Stimulated activated CD8-positive, alpha-beta memory T cell treated with anti-CD3 and anti-CD28 coated beads, Interleukin-7, amount 100 ng/mL, for 24 hours (primary cell): Measurements from ENCODE around the gene RNF111.
A peak's percentile ranks its signal among the peaks of the same experiment; 100 is the strongest.

ENCODE experiments used
- DNase-seq: peaks from one replicate; pipeline ENCODE4 v3.0.0-alpha.2; 2020; ENCODE audit warnings: low read depth

The RNF111 gene

GRCh38 chr15:58987491-58988005 lies at the start of gene RNF111:
Gene RNF111, plus strand, starts transcription at chr15:58987663. Its CDS starts 43,160 bp downstream, at chr15:59030823.
- peak; percentile 85 for DNase-seq

GRCh38 chr15:58947179-58947578 lies 40.3 kb upstream of the RNF111 start:
- DNase-seq: no peak

GRCh38 chr15:58951388-58952007 lies 36.0 kb upstream of the RNF111 start:
- DNase-seq: no peak

- DNase-seq: no peak
Measured at GRCh38 chr15:58952751-58953150, 34.7 kb upstream of the RNF111 start.

GRCh38 chr15:58957101-58957973 lies 30.1 kb upstream of the RNF111 start:
- no peak for DNase-seq

- DNase-seq: no peak
Measured at GRCh38 chr15:58958811-58959210, 28.7 kb upstream of the RNF111 start.

DNA sequence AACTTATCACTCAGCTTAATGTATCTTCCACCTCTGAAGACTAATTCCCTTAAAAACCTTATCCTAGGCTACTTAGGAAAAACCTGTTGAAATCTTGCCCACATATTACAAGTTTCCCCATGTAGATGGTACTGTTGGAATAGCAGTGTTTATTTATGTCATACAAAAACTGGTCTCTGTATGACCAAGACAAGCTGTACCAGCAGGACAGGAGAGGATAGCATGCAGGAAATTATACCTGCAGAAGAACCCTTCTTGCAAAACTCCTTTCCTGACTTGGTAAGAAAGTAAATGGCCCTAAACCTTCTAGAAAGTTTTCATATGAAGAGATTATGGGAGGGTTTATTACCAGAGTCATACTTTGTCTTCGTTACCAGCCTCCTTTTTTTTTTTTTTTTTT lies 25.3 kb upstream of the RNF111 start:
- DNase-seq: no peak

DNA sequence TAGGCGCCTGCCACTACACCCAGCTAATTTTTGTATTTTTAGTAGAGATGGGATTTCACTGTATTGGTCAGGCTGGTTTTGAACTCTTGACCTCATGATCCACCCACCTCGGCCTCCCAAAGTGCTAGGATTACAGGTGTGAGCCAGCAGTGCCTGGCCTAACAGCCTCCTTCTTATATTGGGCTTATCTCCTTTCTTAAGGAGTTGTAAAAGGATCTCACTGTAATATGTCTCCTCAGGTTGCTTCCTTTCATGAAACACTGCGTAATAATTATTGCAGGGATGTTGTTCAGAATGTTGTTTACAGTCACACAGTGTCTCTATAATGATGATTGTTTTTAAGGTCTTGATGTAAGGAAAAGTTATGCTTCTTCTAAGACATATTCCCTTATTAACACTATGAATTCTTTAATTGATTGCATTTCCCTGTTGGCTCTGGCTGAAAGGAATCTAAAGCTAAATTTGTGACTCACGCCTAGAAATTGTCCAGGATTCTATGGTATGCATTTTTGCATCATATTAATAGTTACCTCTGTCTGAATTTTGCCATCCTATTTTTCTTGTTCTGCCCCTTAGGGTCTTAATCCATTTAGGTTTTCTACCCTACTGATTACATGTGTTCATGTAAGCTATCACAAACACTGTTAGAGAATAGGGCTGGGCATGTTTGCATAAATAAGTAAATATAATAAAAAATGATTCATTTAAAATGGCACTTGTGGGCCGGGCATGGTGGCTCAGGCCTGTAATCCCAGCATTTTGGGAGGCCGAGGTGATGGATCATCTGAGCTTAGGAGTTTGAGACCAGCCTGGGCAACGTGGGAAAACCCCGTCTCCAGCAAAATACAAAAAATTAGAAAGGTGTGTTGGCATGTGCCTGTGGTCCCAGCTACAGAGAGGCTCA lies 24.5 kb upstream of the RNF111 start:
- DNase-seq: no peak

- no peak for DNase-seq
Measured at GRCh38 chr15:58966698-58967097, 20.8 kb upstream of the RNF111 start.

DNA sequence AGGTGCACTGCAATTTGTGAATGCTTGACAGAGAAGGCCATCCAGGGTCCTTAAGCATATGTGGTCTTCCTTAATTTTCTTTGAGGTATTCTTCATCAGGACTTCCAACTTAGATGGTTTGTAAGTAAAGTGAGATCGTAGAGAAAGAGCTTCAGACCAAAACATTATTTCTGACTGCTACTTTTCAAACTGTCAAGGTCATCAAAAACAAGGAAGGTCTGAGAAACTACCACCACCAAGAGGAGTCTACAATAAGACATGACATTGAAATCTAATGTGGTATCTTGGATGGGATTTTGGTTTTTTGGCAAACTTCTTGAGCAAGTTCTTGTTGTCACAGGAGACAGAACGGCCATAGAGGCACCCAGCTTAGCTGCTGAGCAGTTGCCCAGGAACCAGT lies 20.0 kb upstream of the RNF111 start:
- DNase-seq: no peak

DNA sequence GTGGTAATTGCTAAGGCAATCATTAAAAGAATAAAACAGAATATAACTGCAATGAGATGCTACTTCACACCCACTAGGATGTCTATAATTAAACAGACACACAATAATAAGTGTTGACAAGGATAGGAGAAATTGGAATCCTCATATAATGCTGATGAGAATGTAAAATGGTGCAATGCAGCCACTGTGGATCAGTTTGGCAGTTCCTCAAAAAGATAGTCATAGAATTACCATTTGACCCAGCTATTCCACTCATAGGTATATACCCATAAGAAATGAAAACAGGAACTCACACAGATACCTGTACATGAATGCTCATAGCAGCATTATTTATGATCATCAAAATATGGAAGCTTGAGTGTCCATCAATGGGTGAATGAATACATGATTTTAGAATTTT lies 9.6 kb upstream of the RNF111 start:
- no peak for DNase-seq

- no peak for DNase-seq
Measured at GRCh38 chr15:58980351-58980939, 7.0 kb upstream of the RNF111 start.

GRCh38 chr15:58981808-58982475 lies 5.5 kb upstream of the RNF111 start:
- no peak for DNase-seq

DNA sequence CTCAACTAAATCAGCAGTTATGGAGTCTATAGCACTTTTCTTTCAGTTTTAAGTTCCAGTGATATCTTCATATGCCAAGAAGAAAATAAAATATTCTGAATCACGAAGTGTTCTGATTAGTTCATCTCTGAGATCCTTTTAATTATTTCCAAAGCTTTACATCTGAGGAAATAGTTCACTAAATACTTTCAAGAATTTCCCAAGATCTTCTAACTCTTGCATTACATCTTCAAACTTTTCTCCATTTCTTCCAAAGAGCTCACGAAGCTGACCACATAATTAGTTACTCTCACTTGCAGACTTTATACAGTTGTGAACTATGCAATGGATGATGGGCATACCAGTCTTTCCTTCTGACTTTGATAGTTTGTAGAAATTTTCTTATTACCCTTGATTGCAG lies 4.2 kb upstream of the RNF111 start:
- DNase-seq: no peak

DNA sequence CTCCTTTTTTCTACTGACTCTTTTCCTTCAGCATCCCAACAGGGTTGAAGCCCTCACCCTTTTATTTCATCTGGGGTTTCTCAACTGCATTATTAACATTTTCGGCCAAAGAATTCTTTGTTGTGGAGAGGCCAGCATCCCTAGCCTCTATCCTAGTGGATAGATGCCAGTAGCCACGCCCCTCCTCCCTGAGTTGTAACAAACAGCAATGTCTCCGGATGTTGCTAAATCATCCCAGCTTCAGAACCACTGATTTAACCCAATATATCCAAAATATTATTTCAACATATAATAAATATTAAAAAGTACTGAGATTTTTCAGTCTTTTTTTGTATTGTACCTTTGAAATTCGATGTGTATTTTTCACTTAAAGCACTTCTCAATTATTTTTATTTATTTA lies 2.0 kb upstream of the RNF111 start:
- no peak for DNase-seq

DNA sequence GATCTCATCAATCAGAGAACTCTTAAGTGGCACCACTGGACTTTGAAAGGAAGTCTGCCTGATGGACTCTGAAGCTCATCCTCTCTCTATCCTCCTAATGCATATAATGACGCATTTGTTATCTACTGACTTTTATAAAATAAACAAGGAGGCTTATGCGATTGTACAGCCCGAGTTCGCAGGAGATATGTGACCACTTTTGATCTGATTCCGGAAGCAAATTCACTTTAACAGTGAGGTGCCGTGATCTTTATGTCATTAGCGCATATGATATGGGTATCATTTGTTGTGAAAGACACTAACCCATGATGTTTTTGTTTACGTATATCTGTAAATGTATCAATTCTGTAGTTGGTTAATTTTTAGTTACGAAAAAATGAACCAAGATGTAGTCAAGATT lies 427 bp upstream of the RNF111 start:
- DNase-seq: no peak

DNA sequence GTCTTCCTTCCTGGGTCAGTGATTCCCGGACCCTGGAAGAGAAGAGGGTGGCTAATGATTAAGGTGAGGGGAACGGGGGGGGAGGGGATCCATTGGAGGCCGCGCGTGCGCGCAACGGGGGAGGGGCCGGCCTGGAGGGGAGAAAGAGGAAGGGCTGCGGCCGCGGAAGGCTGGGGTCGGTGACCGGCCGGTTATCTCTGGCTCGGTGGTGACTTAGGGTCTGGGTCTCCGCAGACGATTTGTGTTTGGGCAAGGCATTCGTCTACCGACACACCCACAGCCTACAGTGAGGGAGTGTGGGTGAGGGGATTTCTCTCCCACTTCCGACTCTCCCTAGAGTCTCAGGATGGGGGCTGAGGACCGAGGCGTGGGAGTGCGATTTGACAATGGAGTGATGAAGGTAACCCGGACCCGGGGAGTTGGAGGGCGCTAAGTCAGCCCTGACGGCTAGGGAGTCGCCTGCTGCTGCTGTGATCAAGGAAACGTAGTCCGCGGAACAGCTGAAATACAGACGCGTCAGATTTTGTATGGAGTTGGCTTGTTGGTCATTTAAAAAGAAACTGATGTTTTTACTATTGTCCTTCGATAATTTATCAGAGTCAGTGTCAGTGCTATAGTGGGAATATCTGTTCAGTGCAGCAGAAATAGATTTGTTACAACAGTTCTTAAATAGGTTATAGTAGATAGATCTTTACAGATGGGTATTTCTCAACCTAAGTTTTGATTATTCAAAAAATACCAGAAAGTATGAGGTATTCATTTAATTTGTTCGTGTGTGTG lies 733 bp downstream of the RNF111 start:
- DNase-seq: peak; percentile 43

DNA sequence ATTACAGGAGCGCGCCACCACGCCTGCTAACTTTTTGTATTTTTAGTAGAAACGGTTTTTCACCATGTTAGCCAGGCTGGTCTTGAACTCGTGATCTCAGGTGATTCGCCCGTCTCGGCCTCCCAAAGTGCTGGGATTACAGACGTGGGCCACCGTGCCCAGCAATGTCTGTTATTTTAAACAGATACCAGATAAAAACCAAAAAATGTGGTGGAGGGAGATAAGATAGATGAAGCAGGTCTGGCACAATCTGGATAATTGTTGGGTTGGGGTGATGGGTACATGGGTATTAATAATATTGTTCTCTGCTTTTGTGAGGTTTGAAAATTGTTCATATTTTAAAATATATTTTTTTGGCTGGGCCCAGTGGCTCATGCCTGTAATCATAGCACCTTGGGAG lies 4.7 kb downstream of the RNF111 start:
- no peak for DNase-seq

DNA sequence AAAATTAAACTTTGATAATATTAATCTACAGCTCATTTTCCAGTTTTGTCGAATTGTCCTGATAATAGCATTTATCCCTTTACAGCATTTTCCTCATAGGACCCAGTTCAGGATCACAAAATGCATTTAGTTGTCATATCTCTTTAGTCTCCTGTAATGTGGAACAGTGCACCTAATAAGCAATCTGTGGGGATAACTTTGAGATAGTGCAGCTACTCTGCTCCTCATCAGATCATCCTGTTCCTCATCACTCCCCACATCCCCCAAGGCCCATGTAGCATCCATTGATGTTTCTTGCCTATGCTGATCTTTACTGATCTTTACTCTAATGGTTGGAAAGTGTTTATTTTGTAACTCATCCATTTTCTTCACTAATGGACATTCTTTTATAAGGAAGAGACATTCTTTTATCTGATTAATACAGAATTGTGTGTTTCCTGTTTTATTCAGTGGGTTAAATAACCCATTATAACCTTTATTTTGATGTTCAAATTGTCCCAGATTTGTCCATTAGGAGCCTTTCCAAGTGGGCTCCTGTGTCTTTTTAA lies 7.5 kb downstream of the RNF111 start:
- no peak for DNase-seq

GRCh38 chr15:58999694-59000093 lies 12.2 kb downstream of the RNF111 start:
- no peak for DNase-seq
